HEK293 (cell line): Measurements from ENCODE around the gene CDKAL1.

Experiments used
- CTCF ChIA-PET: fragments of 350-600 bp; formaldehyde crosslinking; extraction: SDS; loops from one replicate; lab custom pipeline; 2021; ENCODE audit warnings: antibody characterized with exemption; lab: Yijun Ruan, JAX
- POLR2A ChIA-PET: fragments of 300-600 bp; formaldehyde crosslinking; extraction: SDS; loops from one replicate; lab custom pipeline; 2020; ENCODE audit warnings: antibody characterized with exemption, inconsistent platforms; lab: Yijun Ruan, JAX
- H3K27ac ChIP-seq: fragments of 200-500 bp; sonication (Bioruptor generic); 2 replicates; pipeline ENCODE4 v1.5.1; 2014; ENCODE audit warnings: low read depth, low read length, control low read depth, inconsistent platforms; ENCODE audit errors: extremely low read depth
- H3K36me3 ChIP-seq, 2 experiments: fragments of 200-500 bp in 1 of 2; sonication (Bioruptor generic) in 1 of 2; 1 replicate in 1 of 2; 2 replicates in 1 of 2; pipeline ENCODE4 v1.5.1; 2014 to 2017; ENCODE audit warnings: inconsistent platforms in 2 of 2, low read length in 2 of 2; ENCODE audit not compliant: control insufficient read depth in 2 of 2, insufficient read depth in 1 of 2
- H3K4me1 ChIP-seq: fragments of 200-500 bp; sonication (Bioruptor generic); 2 replicates; pipeline ENCODE4 v1.5.1; 2014; ENCODE audit warnings: mild to moderate bottlenecking, low read length, inconsistent platforms; ENCODE audit not compliant: control insufficient read depth, insufficient read depth
- H3K4me3 ChIP-seq: 2 replicates; pipeline ENCODE4 v1.5.1; 2011; ENCODE audit warnings: low read depth, mild to moderate bottlenecking, control low read depth, low read length, moderate library complexity
- H3K9me3 ChIP-seq: fragments of 200-500 bp; sonication (Bioruptor generic); 2 replicates; pipeline ENCODE4 v1.5.1; 2014; ENCODE audit warnings: low read depth, low read length, inconsistent platforms; ENCODE audit not compliant: control insufficient read depth, insufficient read depth
- GLIS1 ChIP-seq: fragments of 450-650 bp; formaldehyde crosslinking; IDR thresholded peaks from 2 replicates; pipeline ENCODE4 v1.5.1; 2016; ENCODE audit warnings: missing biosample characterization, missing genetic modification characterization
- ZNF354C ChIP-seq: fragments of 450-650 bp; formaldehyde crosslinking; IDR thresholded peaks from 2 replicates; pipeline ENCODE4 v1.5.1; 2016; ENCODE audit warnings: missing biosample characterization, missing genetic modification characterization, low read depth, borderline replicate concordance
- ZNF48 ChIP-seq: fragments of 450-650 bp; formaldehyde crosslinking; IDR thresholded peaks from 2 replicates; pipeline ENCODE4 v1.5.1; 2016; ENCODE audit warnings: missing biosample characterization, missing genetic modification characterization
- TF ChIP-seq, protein P1 (sequence below): fragments of 450-650 bp; formaldehyde crosslinking; IDR thresholded peaks from 2 replicates; pipeline ENCODE4 v1.5.1; 2016; ENCODE audit warnings: missing biosample characterization, missing genetic modification characterization
- TF ChIP-seq, protein P2 (sequence below): fragments of 450-650 bp; formaldehyde crosslinking; IDR thresholded peaks from 2 replicates; pipeline ENCODE4 v1.5.1; 2017; ENCODE audit warnings: missing biosample characterization, missing genetic modification characterization
- TF ChIP-seq, protein P3 (sequence below): fragments of 450-650 bp; formaldehyde crosslinking; IDR thresholded peaks from 2 replicates; pipeline ENCODE4 v1.5.1; 2016; ENCODE audit warnings: missing biosample characterization, missing genetic modification characterization
- TF ChIP-seq, protein P4 (sequence below): fragments of 450-650 bp; formaldehyde crosslinking; IDR thresholded peaks from 2 replicates; pipeline ENCODE4 v1.5.1; 2016; ENCODE audit warnings: missing biosample characterization, missing genetic modification characterization
- TF ChIP-seq, protein P5 (sequence below): fragments of 450-650 bp; formaldehyde crosslinking; conservative IDR thresholded peaks from 2 replicates; pipeline ENCODE4 v1.5.1; 2016; ENCODE audit warnings: low read depth, missing biosample characterization, missing genetic modification characterization
- TF ChIP-seq, protein P6 (sequence below): fragments of 450-650 bp; formaldehyde crosslinking; IDR thresholded peaks from 2 replicates; pipeline ENCODE4 v1.5.1; 2017; ENCODE audit warnings: missing biosample characterization, missing genetic modification characterization

The CDKAL1 gene

DNA sequence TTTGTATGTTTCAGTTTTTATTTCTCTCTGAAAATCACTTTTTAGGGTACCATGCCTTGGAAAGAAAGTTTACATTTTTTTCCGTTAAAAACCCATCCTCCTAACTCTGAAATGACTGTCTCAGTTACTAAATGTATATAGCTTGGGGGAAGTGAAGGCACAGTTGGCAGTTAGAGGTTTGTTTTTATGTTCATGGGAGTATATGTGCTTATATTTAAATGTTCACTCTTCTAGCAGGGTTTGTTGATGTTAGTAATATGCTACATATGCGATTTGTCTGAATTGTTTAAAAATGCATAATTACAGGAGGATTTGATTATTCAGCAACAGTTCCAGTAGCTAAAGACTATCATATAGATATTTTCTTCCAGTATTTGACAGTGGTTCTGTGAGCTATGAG is 31.1 kb downstream of the CDKAL1 start (continued):
- TF ChIP-seq, protein P1, sequence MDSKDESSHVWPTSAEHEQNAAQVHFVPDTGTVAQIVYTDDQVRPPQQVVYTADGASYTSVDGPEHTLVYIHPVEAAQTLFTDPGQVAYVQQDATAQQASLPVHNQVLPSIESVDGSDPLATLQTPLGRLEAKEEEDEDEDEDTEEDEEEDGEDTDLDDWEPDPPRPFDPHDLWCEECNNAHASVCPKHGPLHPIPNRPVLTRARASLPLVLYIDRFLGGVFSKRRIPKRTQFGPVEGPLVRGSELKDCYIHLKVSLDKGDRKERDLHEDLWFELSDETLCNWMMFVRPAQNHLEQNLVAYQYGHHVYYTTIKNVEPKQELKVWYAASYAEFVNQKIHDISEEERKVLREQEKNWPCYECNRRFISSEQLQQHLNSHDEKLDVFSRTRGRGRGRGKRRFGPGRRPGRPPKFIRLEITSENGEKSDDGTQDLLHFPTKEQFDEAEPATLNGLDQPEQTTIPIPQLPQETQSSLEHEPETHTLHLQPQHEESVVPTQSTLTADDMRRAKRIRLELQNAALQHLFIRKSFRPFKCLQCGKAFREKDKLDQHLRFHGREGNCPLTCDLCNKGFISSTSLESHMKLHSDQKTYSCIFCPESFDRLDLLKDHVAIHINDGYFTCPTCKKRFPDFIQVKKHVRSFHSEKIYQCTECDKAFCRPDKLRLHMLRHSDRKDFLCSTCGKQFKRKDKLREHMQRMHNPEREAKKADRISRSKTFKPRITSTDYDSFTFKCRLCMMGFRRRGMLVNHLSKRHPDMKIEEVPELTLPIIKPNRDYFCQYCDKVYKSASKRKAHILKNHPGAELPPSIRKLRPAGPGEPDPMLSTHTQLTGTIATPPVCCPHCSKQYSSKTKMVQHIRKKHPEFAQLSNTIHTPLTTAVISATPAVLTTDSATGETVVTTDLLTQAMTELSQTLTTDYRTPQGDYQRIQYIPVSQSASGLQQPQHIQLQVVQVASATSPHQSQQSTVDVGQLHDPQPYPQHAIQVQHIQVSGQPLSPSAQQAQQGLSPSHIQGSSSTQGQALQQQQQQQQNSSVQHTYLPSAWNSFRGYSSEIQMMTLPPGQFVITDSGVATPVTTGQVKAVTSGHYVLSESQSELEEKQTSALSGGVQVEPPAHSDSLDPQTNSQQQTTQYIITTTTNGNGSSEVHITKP (tag by site-specific recombination), result no peak
- TF ChIP-seq, protein P2, sequence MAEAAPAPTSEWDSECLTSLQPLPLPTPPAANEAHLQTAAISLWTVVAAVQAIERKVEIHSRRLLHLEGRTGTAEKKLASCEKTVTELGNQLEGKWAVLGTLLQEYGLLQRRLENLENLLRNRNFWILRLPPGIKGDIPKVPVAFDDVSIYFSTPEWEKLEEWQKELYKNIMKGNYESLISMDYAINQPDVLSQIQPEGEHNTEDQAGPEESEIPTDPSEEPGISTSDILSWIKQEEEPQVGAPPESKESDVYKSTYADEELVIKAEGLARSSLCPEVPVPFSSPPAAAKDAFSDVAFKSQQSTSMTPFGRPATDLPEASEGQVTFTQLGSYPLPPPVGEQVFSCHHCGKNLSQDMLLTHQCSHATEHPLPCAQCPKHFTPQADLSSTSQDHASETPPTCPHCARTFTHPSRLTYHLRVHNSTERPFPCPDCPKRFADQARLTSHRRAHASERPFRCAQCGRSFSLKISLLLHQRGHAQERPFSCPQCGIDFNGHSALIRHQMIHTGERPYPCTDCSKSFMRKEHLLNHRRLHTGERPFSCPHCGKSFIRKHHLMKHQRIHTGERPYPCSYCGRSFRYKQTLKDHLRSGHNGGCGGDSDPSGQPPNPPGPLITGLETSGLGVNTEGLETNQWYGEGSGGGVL (tag by site-specific recombination), result no peak
- no peak for TF ChIP-seq ZNF354C
- TF ChIP-seq GLIS1 (tag by site-specific recombination), result no peak

DNA sequence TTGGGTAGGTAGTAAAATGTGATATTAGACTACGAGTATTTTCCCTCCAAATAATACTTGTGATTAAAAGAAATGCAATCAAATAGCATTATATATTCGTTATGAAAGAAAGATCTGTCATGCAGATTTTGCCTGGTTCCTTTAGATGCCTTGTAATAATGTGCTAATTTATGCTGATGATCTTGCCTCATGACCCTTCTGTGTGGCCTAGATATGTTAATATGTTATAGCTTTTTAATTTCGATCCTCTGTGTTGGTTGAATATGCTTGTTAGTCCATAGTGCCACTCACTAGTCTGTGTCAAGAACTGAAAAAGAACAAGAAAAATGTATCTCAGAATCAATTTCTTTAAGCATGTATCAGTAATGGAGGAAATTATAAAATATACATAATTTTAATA is 31.9 kb downstream of the CDKAL1 start:
- H3K36me3 ChIP-seq, result no peaks in the 10 kb centered on the region; a peak in 1 of 3 replicates
- H3K4me1 ChIP-seq, result peaks cover 5% of the 10 kb centered on the region; the same call in 1 of the 2 replicates
- H3K9me3 ChIP-seq, result no peaks in the 10 kb centered on the region
- CTCF ChIA-PET, result interaction anchor here (0.8 to 2.5 kb wide), 3 partner anchors 8 to 11 kb away, joined by 3 to 12 read pairs (median 3); no protein-coding TSS in a partner anchor
- TF ChIP-seq, protein P3, sequence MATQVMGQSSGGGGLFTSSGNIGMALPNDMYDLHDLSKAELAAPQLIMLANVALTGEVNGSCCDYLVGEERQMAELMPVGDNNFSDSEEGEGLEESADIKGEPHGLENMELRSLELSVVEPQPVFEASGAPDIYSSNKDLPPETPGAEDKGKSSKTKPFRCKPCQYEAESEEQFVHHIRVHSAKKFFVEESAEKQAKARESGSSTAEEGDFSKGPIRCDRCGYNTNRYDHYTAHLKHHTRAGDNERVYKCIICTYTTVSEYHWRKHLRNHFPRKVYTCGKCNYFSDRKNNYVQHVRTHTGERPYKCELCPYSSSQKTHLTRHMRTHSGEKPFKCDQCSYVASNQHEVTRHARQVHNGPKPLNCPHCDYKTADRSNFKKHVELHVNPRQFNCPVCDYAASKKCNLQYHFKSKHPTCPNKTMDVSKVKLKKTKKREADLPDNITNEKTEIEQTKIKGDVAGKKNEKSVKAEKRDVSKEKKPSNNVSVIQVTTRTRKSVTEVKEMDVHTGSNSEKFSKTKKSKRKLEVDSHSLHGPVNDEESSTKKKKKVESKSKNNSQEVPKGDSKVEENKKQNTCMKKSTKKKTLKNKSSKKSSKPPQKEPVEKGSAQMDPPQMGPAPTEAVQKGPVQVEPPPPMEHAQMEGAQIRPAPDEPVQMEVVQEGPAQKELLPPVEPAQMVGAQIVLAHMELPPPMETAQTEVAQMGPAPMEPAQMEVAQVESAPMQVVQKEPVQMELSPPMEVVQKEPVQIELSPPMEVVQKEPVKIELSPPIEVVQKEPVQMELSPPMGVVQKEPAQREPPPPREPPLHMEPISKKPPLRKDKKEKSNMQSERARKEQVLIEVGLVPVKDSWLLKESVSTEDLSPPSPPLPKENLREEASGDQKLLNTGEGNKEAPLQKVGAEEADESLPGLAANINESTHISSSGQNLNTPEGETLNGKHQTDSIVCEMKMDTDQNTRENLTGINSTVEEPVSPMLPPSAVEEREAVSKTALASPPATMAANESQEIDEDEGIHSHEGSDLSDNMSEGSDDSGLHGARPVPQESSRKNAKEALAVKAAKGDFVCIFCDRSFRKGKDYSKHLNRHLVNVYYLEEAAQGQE, result no peak
- no peak for TF ChIP-seq ZNF48 (tag by site-specific recombination)
- TF ChIP-seq, protein P4, sequence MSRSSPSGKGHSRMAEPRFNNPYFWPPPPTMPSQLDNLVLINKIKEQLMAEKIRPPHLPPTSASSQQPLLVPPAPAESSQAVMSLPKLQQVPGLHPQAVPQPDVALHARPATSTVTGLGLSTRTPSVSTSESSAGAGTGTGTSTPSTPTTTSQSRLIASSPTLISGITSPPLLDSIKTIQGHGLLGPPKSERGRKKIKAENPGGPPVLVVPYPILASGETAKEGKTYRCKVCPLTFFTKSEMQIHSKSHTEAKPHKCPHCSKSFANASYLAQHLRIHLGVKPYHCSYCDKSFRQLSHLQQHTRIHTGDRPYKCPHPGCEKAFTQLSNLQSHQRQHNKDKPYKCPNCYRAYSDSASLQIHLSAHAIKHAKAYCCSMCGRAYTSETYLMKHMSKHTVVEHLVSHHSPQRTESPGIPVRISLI (tag by site-specific recombination), result no peak
- POLR2A ChIA-PET, result interaction anchor here (3.0 kb wide), 1 partner anchor 1028 kb away, joined by 24 read pairs; the partner anchor contains the start of gene SOX4
- no peak overlapping the region for H3K4me3 ChIP-seq
- H3K27ac ChIP-seq, result no peak overlapping the region

DNA sequence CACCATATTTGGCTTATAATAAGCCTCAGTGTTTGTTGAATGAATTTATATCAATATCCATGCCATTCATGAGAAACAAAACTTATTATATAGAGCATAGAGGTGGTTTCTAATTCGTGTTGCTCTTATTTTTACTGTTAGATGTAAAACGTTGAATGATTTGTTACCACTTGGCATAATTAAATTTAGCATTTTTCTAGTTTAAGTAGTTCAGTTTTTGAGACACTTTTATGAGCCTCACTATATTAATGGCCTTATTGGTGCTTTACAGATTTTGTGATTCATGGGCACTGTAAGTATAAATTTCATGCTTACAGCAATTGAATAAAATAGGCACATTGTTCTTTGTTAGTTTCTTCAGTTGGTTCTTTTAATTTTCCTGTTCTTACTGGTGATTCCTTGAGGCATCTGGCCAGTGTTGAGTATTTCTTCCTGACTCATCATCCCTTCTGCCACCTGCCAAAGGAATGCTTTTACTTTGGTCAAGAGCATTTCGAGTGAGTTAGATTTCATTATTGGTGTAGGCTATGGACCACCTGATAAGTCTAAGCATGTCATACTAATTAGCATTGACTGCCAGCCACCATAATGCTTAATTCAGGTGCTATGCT is 34.8 kb downstream of the CDKAL1 start:
- no peak overlapping the region for H3K4me3 ChIP-seq
- H3K9me3 ChIP-seq, result no peaks in the 10 kb centered on the region
- TF ChIP-seq, protein P5, sequence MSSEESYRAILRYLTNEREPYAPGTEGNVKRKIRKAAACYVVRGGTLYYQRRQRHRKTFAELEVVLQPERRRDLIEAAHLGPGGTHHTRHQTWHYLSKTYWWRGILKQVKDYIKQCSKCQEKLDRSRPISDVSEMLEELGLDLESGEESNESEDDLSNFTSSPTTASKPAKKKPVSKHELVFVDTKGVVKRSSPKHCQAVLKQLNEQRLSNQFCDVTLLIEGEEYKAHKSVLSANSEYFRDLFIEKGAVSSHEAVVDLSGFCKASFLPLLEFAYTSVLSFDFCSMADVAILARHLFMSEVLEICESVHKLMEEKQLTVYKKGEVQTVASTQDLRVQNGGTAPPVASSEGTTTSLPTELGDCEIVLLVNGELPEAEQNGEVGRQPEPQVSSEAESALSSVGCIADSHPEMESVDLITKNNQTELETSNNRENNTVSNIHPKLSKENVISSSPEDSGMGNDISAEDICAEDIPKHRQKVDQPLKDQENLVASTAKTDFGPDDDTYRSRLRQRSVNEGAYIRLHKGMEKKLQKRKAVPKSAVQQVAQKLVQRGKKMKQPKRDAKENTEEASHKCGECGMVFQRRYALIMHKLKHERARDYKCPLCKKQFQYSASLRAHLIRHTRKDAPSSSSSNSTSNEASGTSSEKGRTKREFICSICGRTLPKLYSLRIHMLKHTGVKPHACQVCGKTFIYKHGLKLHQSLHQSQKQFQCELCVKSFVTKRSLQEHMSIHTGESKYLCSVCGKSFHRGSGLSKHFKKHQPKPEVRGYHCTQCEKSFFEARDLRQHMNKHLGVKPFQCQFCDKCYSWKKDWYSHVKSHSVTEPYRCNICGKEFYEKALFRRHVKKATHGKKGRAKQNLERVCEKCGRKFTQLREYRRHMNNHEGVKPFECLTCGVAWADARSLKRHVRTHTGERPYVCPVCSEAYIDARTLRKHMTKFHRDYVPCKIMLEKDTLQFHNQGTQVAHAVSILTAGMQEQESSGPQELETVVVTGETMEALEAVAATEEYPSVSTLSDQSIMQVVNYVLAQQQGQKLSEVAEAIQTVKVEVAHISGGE (tag by site-specific recombination), result no peak
- TF ChIP-seq, protein P6, sequence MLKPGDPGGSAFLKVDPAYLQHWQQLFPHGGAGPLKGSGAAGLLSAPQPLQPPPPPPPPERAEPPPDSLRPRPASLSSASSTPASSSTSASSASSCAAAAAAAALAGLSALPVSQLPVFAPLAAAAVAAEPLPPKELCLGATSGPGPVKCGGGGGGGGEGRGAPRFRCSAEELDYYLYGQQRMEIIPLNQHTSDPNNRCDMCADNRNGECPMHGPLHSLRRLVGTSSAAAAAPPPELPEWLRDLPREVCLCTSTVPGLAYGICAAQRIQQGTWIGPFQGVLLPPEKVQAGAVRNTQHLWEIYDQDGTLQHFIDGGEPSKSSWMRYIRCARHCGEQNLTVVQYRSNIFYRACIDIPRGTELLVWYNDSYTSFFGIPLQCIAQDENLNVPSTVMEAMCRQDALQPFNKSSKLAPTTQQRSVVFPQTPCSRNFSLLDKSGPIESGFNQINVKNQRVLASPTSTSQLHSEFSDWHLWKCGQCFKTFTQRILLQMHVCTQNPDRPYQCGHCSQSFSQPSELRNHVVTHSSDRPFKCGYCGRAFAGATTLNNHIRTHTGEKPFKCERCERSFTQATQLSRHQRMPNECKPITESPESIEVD, result peak; percentile 66
- POLR2A ChIA-PET, result no interaction called here
- H3K36me3 ChIP-seq, result no peaks in the 10 kb centered on the region; a peak in 1 of 3 replicates
- peaks cover 14% of the 10 kb centered on the region for H3K4me1 ChIP-seq
- no peak overlapping the region for H3K27ac ChIP-seq
- CTCF ChIA-PET, result no interaction called here
